Body of pancreas (tissue), 4 donors: ENCODE measurements around the gene AGAP1. TPM values are rescaled to one million over a fixed set of nuclear protein-coding genes. Genes with fewer than 3 reads are reported as not detected.

Experiments
- ATAC-seq: fragments of 150-250 bp; one replicate; pipeline ENCODE4 v1.9.1; 2016
- DNase-seq, 4 donors: peaks; one replicate each; pipeline ENCODE4 v3.0.0-alpha.2; 2019
- H3K27ac ChIP-seq, 4 donors: fragments of 200-600 bp; sonication (generic); 1 replicate in 3 of 4; 2 replicates in 1 of 4; pipeline versions ENCODE4 v1.5.1 to v1.6.1; 2016 to 2019; ENCODE audit warnings: mild to moderate bottlenecking in 1 of 4, mixed read lengths in 1 of 4, moderate library complexity in 1 of 4
- H3K27me3 ChIP-seq, 2 donors: fragments of 200-600 bp; sonication (generic); one replicate each; pipeline ENCODE4 v1.6.0; 2016; ENCODE audit warnings: mild to moderate bottlenecking in 1 of 2
- H3K36me3 ChIP-seq, 2 donors: fragments of 200-600 bp; sonication (generic); replicated peaks in 1 of 2; 2 replicates each; pipeline ENCODE4 v1.5.1; 2016; ENCODE audit warnings: low read depth in 2 of 2; ENCODE audit not compliant: insufficient read depth in 1 of 2
- H3K4me1 ChIP-seq: fragments of 200-600 bp; sonication (generic); one replicate; pipeline ENCODE4 v1.6.0; 2016
- H3K4me3 ChIP-seq, 2 donors: fragments of 200-600 bp; sonication (generic); 1 replicate in 1 of 2; 2 replicates in 1 of 2; pipeline ENCODE4 v1.5.1; 2016 to 2019
- H3K9me3 ChIP-seq, 3 donors: fragments of 200-600 bp; sonication (generic); 1 replicate in 2 of 3; 2 replicates in 1 of 3; pipeline ENCODE4 v1.5.1; 2016
- POLR2A ChIP-seq, 3 donors: fragments of 450-650 bp; IDR thresholded peaks; one replicate each; pipeline ENCODE4 v1.6.1; 2016; ENCODE audit warnings: antibody characterized with exemption in 3 of 3, mild to moderate bottlenecking in 2 of 3
- WGBS, 2 donors: methylation state at CpG; one replicate each; pipeline ENCODE4 v1.1.5; 2017; 5-methylcytosine and 5-hydroxymethylcytosine counted together
- intact Hi-C: fragments of 100-400 bp; cut with DNase I; formaldehyde crosslinking; loops from one replicate; pipeline ENCODE4 v1.15.1; 2023
- total RNA-seq, 2 donors: library from RNA; depleted of rRNA; stranded (reverse); fragments of >200 nt; gene quantifications; one replicate each; pipeline ENCODE4 v1.1.0, GENCODE V29; 2016
- TF ChIP-seq, protein P1 (sequence below), 7 experiments: fragments of 450-650 bp in 4 of 7; fragments of 200-600 bp in 3 of 7; sonication (generic) in 3 of 7; IDR thresholded peaks; one replicate each; pipeline ENCODE4 v1.5.1; 2016 to 2019; ENCODE audit warnings: antibody characterized with exemption in 7 of 7

Gene AGAP1
- total RNA-seq, 2 donors from 2014 or later = 21.3 to 32.6 TPM

DNA sequence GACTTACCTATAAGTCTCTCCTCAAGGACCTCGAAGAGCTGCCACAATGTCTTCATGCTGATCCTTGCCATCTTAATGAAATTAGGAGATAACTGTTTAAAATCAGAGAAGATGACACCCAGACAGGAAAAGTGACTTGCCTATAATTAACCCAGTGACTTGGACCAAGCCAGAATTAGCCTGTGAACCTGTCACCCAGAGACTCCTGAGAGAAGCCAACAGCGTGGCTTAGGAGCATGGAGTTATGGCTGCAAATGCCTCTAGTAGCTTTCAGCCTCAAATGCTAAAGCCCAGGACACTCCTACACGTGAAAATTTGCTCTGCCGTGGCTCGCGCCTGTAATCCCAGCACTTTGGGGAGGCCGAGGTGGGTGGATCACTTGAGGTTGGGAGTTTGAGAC is 570.2 kb downstream of the AGAP1 start:
- H3K36me3 ChIP-seq = no peaks in the 10 kb centered on the region
- no peaks in the 10 kb centered on the region for H3K27me3 ChIP-seq
- ATAC-seq (no peak), DNase-seq (no peak)
- H3K9me3 ChIP-seq = no peaks in the 10 kb centered on the region
- intact Hi-C loops = no loop called here
- no peak overlapping the region for H3K27ac ChIP-seq
- WGBS, 2 donors = 94 to 99% methylated on average over 7 of the region's 7 CpGs
- no peaks in the 10 kb centered on the region for H3K4me1 ChIP-seq
- TF ChIP-seq, protein P1, sequence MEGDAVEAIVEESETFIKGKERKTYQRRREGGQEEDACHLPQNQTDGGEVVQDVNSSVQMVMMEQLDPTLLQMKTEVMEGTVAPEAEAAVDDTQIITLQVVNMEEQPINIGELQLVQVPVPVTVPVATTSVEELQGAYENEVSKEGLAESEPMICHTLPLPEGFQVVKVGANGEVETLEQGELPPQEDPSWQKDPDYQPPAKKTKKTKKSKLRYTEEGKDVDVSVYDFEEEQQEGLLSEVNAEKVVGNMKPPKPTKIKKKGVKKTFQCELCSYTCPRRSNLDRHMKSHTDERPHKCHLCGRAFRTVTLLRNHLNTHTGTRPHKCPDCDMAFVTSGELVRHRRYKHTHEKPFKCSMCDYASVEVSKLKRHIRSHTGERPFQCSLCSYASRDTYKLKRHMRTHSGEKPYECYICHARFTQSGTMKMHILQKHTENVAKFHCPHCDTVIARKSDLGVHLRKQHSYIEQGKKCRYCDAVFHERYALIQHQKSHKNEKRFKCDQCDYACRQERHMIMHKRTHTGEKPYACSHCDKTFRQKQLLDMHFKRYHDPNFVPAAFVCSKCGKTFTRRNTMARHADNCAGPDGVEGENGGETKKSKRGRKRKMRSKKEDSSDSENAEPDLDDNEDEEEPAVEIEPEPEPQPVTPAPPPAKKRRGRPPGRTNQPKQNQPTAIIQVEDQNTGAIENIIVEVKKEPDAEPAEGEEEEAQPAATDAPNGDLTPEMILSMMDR (IDR thresholded peaks at IDR 0.05) = no peak
- TF ChIP-seq POLR2A (IDR thresholded peaks at IDR 0.05) = no peak
- H3K4me3 ChIP-seq = no peak overlapping the region

DNA sequence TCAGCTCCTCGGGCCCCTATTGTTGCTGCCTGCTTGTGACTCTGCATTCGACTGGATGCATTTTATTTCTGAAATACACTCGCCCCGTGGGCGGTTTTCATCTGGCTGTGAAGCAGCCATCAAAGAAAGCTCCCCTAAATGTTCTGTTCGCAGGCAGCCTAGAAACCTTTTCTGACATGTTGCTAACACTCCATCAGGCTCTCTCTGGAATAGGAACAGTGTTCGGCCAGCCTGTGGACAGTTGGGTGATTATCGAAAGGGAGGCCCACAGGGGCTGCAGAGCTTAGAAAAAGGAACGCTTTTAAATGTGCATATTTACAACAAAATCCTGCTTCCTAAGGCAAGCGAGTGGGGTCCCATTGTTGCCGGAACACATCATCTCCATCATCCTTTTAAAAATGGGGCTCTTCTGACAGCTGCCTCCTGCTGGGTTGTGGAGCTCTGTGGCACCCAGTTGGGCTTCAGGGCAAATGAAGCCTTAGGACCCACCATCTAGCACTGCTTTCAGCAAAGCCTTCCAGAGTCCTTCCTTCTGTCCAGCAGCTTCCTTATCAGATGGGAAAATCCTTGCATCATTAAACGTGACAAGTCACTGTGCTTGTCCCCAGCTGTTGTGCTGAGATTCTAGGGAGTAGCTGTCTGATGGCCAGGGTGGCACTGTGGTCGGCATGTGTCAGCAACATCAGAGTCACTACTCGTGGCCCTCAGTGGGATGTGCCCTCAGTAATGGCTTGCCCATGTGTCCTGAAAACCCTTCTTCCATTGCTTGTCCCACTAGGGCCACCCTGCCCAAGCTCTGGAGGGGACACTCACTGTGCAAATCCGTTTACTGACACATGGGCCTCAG is 571.7 kb downstream of the AGAP1 start:
- intact Hi-C loops = no loop called here
- Histone ChIP-seq H3K36me3 (no peaks in the 10 kb centered on the region), H3K4me1 (no peaks in the 10 kb centered on the region), H3K9me3 (no peaks in the 10 kb centered on the region), H3K4me3 (no peak overlapping the region), H3K27ac (no peak overlapping the region), H3K27me3 (no peaks in the 10 kb centered on the region)
- no peak for ATAC-seq
- 86 to 87% methylated on average over 15 of the region's 15 CpGs for WGBS, 2 donors
- DNase-seq = no peak
- TF ChIP-seq, protein P1 (IDR thresholded peaks at IDR 0.05) = no peak
- no peak for TF ChIP-seq POLR2A (IDR thresholded peaks at IDR 0.05)

DNA sequence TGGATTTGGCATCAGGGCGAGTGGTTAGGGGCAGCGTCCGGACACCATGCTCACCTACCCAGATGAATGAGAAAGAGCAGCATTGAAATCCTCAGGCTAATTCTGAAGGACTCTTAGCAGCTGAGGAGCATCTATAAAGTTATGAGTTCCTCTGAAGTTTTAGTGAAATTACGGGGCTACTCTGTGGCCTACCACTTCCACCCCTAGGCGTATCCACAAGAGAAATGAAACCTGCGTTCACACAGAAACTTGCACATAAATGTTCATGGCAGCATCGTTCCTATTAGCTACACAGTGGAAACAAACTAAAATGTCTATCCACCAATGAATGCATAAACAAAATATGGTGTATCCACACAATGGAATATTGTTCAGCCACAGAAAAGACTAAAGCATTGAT is 576.4 kb downstream of the AGAP1 start:
- Histone ChIP-seq H3K27me3 (no peaks in the 10 kb centered on the region), H3K4me3 (no peak overlapping the region), H3K9me3 (no peaks in the 10 kb centered on the region), H3K36me3 (peaks cover 0 to 2% of the 10 kb centered on the region in 2 donors), H3K27ac (no peak overlapping the region), H3K4me1 (no peaks in the 10 kb centered on the region)
- WGBS, 2 donors = 85 to 90% methylated on average over 6 of the region's 7 CpGs
- intact Hi-C loops = no loop called here
- DNase-seq = no peak
- no peak for ATAC-seq
- TF ChIP-seq, protein P1 (IDR thresholded peaks at IDR 0.05) = no peak
- no peak for TF ChIP-seq POLR2A (IDR thresholded peaks at IDR 0.05)

DNA sequence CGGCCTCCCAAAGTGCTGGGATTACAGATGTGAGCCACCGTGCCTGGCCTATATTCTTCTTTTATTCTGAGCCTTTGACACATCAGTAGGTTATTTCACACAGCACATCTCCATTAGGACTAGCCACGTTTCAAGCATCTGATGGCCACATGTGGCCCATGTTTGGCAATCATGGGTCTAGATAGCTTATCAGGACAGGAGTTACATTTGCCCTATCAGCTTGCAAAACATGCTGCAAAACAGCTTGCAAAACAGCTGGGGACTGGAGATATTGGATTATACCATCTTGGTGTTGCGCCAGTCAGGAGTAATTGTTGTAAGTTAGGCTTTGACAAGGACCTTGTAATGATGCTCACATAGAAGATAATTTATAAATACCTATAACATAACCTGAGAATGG is 579.4 kb downstream of the AGAP1 start:
- Histone ChIP-seq H3K9me3 (no peaks in the 10 kb centered on the region), H3K4me3 (no peak overlapping the region), H3K27ac (no peak overlapping the region), H3K4me1 (no peaks in the 10 kb centered on the region), H3K27me3 (no peaks in the 10 kb centered on the region), H3K36me3 (peaks cover 0 to 2% of the 10 kb centered on the region in 2 donors)
- intact Hi-C loops = no loop called here
- no peak for DNase-seq
- no peak for ATAC-seq
- WGBS, 2 donors = 87 to 93% methylated on average over 4 of the region's 4 CpGs
- TF ChIP-seq POLR2A (IDR thresholded peaks at IDR 0.05) = no peak
- TF ChIP-seq, protein P1 (IDR thresholded peaks at IDR 0.05) = no peak
